GM10248 (cell line): Measurements from ENCODE around the gene GNB1L.

ENCODE experiments used
- CTCF ChIA-PET: fragments of 300-600 bp; sonication (Branson Sonifier 250); formaldehyde crosslinking; extraction: SDS; loops from one replicate; lab custom pipeline; 2021; ENCODE audit warnings: antibody characterized with exemption; lab: Yijun Ruan, JAX
- POLR2A ChIA-PET: fragments of 350-650 bp; sonication (Branson Sonifier 250); formaldehyde crosslinking; extraction: SDS; loops from one replicate; lab custom pipeline; 2020; ENCODE audit warnings: antibody characterized with exemption; lab: Yijun Ruan, JAX
- DNase-seq: peaks from one replicate; pipeline ENCODE4 v3.0.0; 2012; ENCODE audit errors: extremely low spot score
- CTCF ChIP-seq: IDR thresholded peaks from 2 replicates; pipeline ENCODE4 v1.5.1; 2012; ENCODE audit warnings: mild to moderate bottlenecking, low read depth; ENCODE audit errors: extremely low read depth, missing control alignments, control extremely low read depth

Gene GNB1L

GRCh38 chr22:19891317-19892256 lies 36.9 kb upstream of the GNB1L start:
- POLR2A ChIA-PET = no interaction called here
- TF ChIP-seq CTCF = no peak
- CTCF ChIA-PET = interaction anchor here (0.7 to 1.7 kb wide), 5 partner anchors 11 to 161 kb away, joined by 3 to 5 read pairs (median 4); no protein-coding TSS in a partner anchor
- DNase-seq = peak; percentile 88

GRCh38 chr22:19890502-19891316 lies 36.0 kb upstream of the GNB1L start:
- DNase-seq = no peak
- POLR2A ChIA-PET = interaction anchor here (0.6 kb wide), 1 partner anchor 159 kb away, joined by 5 read pairs; no protein-coding TSS in a partner anchor
- CTCF ChIA-PET = interaction anchor here (1.0 to 2.2 kb wide), 6 partner anchors 20 to 160 kb away, joined by 3 to 9 read pairs (median 5); no protein-coding TSS in a partner anchor
- TF ChIP-seq CTCF = no peak

GRCh38 chr22:19889951-19890350 lies 35.3 kb upstream of the GNB1L start:
- CTCF ChIA-PET = interaction anchor here (1.5 to 2.2 kb wide), 3 partner anchors 21 to 160 kb away, joined by 5 to 9 read pairs (median 8); no protein-coding TSS in a partner anchor
- POLR2A ChIA-PET = no interaction called here
- no peak for TF ChIP-seq CTCF
- no peak for DNase-seq

GRCh38 chr22:19888131-19888746 lies 33.6 kb upstream of the GNB1L start:
- CTCF ChIA-PET = interaction anchor here (1.2 kb wide), 1 partner anchor 22 kb away, joined by 3 read pairs; no protein-coding TSS in a partner anchor
- no peak for DNase-seq
- POLR2A ChIA-PET = interaction anchor here (0.6 kb wide), 1 partner anchor 41 kb away, joined by 4 read pairs; no protein-coding TSS in a partner anchor
- TF ChIP-seq CTCF = no peak

- CTCF ChIA-PET = interaction anchor here (1.2 to 1.7 kb wide), 3 partner anchors 9 to 157 kb away, joined by 3 to 4 read pairs (median 3); no protein-coding TSS in a partner anchor
- TF ChIP-seq CTCF = no peak
- POLR2A ChIA-PET = no interaction called here
- DNase-seq = no peak
These were observed 32.7 kb upstream of the GNB1L start for GRCh38 chr22:19887256-19887985.
